HG03378 (cell line): ENCODE results near the gene WNK2.
"Not testable (repeated sequence)": the region's sequence is repeated elsewhere in the genome, so short reads cannot be mapped to it uniquely, and the experiment has no call there.

Experiments
- ATAC-seq: cut with Tn5 transposase; IDR thresholded peaks from one replicate; pipeline ENCODE4 v1.9.1; 2021; ENCODE audit warnings: mild to moderate bottlenecking, moderate library complexity; ENCODE audit not compliant: unreplicated experiment

The WNK2 gene

DNA sequence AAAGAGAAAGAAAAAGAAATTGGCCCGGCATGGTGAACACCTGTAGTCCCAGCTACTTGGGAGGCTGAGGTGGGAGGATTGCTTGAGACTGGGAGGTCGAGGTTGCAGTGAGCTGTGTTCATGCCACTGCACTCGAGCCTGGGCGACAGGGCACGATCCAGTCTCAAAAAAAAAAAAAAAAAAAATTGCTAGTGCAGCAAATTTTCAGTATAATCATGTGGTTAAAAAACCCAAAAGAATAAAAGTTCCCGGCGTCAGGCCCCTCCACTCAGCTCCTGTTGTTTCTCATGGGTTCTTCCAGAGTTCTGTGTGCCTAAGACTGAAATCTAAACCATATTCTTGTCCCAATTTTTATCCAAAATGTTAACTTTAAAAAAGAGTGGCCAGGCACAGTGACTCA is 49.1 kb downstream of the WNK2 start:
- ATAC-seq, result no peak

DNA sequence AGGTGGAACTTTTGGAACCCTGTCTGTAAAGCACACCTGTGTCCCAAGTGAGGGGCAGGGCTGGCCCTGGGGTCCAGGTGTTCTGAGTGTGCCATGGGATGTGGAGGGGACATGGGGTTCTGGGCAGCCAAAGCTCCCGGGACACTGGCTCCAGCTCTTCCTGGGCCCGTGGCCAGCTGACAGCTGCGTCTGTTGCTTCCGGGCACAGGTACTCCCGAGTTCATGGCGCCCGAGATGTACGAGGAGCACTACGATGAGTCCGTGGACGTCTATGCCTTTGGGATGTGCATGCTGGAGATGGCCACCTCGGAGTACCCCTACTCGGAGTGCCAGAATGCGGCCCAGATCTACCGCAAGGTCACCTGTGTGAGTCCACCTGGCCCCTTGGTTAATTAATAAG is 50.7 kb downstream of the WNK2 start:
- ATAC-seq, result no peak

DNA sequence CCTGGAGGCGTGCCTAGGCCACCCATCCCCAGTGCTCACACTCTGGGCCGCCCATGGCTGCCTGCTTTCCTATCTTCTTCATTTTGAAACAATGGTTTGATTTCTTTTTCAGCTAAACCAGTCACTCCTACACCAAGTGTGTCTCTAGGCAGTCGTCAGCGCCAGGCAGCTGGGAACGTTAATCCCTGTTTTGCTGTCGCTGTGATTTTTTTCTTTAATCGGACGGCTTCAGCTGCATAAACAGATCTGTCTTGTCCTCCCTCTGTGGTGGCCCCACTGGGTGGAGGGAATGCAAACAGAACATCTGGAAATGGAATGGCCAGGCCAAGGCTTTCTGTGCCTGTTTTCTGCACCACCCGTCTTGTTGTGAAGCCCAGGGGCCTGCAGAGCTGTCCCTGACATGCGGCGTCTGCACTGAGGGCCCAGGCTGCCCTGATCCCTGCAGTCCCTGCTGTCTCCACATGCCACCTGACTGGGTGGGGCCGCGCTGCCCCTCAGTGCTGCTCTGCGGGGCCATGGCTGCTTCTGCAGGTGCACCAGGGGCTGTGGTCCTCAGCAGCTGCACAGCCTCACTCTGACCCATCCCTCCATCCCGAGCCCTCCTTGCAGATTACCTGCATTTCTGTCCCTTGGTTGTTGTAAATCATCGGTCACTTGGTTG is 51.5 kb downstream of the WNK2 start:
- ATAC-seq, result no peak

DNA sequence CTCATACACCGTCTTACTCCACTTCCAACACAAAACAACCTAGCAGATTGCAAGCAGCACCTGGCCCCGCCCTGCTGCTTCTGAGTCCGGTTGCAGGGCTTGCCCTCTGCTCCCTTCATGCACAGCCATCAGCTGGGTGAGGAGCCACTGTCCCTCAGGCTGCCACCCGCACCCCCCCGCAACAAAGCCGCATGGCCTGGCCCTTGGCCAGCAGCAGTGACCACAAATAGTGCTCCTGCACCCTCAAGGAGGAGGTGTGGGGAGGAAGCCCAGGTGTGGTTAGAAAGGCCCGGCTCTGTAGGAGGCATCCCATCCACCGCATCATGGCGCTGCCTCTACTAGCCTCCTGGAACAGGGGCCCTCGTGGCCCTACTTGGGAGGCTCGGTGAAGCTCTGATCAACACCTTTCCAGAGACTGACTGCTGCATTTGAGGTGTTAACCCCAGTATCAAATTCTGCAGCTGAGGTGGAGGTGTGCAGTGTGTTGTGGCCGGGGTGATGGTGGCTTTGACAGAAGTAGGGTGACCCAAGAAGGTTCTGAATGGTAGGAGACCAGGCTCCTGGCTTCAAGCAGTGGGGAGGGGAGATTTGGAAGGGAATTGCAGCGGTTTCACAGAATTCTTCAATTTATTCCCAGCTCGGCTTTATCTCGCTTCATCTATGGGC is 52.7 kb downstream of the WNK2 start:
- ATAC-seq, result no peak

DNA sequence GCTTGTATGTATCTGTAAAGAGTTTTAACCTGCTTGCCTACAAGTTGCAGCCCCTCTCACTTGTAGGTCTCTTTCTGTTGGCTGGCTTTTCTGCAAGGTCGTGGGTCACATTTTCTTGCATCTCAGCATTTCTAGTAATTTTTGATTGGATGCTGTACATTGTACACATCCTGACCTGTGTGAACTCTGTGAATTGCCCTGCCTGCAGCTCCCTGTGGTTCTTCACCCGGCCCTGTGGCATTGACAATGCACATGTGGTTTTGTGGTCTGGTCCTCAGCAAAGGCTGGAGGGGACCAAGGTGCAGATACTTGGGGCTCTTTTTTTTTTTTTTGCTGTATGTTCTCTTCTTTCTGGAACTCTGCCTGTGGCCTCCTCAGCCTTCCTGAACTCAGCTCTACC is 53.6 kb downstream of the WNK2 start:
- no peak for ATAC-seq

DNA sequence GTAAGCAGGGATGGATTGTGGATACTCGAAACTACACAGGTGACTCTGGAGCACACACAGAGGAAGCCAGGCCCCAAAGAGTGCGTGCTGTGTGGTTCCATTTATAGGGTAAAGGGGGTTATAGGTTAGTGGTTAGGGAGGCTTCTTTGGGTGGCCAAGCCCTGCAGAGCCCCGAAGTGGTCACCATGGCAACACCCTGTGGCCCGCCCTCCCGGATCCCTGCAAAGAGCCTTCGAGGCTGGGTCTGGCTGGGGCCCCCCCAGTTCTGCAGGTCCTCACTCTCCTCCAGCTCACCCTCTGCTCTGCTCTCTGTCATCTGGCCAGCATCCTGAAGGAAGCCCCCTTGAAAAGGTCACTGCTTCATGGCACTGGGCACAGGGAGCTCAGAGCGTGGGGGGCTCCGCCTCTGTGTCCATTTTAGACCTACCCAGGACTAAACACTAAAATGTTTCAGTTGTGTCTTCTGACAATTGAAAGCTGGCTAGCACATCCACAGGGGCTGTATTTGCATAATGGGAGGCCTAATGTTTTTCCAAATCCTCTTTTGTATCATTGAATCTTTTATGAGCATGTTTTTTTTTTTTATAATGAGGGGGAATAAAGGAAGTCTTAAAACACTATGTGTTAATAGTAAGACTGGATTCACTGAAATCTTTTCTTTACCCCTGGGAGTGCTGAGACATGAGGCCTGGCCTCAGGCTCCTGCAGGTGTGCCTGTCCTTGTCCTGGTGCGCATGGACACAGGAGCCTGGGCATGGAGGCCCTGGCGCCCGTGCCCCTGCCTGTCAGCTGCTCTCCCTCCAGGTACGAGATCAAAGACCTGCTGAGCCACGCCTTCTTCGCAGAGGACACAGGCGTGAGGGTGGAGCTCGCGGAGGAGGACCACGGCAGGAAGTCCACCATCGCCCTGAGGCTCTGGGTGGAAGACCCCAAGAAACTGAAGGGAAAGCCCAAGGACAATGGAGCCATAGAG is 55.3 kb downstream of the WNK2 start:
- no peak for ATAC-seq

DNA sequence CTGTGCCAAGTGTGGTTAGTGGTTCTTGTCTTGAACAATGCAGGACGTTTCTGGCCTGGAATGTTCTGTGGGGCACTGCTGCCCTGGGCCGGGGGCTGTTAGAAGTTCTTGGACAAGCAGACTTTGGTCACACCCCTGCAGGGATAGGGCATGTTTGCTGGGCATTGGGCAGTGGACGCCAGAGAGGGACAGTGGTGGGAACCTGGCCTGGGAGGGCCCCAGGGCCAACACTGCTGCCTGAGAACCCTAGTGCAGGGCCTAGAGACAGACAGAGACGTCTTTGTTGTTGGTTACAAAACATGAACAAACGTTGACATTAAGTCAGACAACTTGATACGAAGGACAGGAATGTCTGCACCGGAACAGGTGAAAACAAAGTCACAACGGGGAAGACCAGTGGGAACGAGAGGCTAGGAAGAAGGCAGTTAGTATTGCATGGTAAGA is 57.0 kb downstream of the WNK2 start:
- no peak for ATAC-seq

DNA sequence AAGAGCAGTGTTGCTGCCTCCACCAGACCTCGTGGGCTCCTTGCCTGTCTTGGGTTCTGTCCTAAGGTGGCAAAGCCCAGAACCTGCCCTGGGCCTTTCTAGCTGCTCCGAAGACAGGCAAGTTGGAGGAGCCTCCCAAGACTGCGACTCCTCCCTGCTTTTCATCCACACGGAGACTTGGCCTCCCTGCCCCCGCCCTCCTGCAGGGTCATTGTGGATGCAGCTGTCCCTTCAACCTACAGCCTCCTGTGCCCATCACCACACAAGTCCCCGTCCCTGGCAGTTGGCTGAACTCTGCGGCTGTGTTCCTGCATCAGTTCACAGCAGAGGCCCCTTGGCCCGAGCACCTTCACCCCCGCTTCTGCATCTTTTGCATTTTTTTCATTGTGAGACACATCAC is 59.2 kb downstream of the WNK2 start:
- ATAC-seq, result no peak

DNA sequence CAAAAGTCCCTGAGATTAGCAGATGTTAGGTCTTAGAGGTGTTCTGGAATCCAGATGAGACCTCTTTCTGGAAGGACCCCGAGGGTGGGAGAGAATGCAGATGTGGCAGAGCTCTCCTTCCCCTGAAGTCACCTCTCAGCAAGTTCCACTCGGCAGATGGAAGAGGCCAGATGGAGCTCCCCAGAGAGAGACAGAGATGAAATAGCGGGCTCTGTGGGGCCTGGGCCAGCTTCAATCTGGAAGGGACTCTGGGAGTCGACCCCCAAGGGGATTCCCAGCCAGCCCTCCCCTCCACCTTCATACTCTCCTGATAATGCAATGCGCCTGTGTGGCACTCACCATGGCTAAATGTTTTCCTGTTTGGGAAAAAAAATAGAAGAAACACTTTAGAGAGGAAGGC is 60.2 kb downstream of the WNK2 start:
- ATAC-seq, result no peak

DNA sequence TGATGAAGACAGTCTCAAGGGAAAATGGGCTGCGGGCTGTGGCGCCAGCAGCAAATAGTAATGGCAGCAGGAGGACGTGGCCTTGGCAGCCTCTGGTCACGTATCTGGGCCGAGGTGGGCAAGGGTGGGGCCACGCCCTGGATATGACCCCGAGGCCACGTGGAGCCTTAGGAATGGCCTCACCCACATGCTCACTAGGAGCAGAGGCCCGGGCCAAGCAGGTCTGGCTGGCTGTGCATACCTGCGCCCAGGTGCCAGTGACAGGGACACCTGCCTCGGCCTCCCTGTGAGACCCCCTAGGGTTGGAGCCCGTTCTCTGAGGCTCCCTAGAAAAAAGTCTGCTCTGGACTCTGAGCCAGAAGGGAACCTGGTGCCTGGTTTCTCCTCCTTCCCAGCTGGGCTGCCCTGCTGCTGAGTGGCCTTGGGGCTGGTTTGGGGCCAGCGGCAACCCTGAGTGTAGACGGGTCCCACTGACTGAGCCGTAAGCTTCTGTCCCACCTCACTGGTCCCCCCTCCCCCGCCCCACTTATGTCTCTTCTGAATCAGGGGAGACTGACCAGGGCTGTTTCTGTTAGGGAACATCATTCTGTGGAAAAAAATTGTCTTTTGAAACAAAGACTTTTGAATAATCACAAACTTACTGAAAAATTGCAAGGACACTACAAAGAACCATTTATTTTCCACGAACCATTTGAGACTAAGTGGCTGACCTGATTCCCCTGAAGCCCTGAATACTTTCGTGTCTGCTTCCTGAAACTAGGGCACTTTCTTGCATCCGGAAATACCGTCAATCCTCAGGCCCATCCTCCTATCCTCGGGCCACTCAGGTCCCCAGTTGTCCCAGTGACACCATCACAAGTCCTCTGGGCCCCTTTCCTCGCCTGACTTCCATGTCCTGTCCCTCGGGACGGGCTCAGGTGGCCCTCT is 60.8 kb downstream of the WNK2 start:
- no peak for ATAC-seq

DNA sequence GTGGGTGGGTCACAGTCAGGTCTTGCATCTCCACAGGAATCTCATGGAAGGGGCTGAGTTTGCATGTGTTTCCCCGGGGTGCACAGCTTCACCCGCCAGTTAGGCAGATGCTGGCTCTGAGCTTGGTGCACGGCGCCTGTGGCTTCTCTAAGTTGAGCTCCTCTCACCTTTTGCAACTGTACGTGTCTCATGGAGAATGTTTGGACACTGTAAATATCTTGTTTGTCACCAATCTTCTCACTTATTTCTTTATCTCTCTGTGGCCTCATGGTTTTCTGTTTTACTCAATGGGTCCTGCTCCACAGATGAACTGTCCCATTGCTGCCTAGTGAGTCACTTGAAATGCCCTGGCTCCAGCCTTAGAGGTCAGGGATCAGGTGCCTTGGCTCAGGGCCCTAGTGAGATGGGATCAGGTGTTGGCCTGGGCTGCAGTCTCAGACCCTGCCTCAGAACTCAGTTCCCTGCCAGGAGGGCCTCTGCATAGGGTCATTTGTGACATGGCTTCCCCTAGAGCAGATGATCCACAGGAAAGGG is 61.6 kb downstream of the WNK2 start:
- ATAC-seq, result no peak

DNA sequence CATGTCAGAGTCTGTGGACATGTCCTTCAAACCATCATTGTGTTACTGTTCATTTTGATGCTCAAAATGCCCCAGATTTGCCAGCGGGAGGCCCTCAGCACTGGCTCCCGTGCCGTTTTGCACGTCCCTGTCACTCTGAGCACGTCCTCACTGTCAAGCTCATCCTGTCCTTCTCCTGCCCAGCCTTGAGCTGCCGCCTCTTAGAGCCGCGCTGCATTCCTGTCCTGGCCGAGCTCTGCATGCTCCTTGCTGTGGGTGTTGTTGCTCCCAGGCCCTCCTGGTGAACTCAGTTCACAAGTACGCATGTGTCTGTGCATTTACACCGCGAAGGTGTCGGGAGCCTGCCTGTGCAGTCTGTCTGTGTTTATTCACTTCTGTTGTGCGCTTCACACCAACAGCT is 62.2 kb downstream of the WNK2 start:
- ATAC-seq, result no peak

DNA sequence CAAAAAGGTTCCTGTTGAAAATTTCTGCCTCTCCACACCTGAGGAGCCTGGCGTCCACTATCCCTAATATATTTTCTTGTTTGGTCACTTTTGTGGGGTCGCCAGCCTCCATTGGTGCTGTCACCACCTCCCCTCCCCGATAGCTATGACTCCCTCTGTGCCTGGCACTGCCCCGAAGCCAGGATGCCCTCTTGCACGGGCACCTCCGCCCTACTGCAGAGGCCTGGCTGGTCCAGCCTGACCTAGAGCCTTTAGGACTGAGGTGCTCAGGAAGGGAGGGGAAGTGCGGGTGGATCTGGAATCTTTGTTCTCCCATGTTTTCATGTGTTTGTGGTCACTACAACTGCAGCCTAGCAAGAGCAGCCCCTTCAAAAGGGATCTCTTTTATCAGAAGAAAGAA is 62.6 kb downstream of the WNK2 start:
- ATAC-seq, result no peak

DNA sequence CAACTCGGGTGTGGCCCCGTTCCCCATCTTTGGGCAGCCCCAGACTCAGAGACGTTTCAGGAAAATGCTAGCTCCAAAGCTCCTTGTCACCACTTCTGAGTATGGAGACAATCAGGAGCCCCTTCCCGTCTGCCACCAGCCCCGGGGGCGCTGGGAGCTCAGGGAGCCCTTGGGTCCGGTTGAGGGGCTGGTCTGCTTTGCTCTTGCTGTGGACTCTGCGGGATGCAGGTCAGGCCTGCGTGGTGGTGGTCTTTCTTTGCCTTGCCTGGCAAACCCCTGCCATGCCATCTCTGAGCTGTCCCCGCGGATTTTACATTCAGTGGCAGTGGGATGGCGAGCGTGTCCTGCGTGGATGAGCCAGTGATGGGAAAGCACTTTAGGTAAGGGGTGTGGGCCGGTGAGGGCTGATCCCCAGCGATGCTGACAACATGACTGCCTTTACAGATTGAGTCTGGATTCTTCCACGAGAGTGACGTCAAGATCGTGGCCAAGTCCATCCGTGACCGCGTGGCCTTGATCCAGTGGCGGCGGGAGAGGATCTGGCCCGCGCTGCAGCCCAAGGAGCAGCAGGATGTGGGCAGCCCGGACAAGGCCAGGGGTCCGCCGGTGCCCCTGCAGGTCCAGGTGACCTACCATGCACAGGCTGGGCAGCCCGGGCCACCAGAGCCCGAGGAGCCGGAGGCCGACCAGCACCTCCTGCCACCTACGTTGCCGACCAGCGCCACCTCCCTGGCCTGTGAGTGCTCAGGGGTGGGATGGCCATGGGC is 63.3 kb downstream of the WNK2 start:
- no peak for ATAC-seq

DNA sequence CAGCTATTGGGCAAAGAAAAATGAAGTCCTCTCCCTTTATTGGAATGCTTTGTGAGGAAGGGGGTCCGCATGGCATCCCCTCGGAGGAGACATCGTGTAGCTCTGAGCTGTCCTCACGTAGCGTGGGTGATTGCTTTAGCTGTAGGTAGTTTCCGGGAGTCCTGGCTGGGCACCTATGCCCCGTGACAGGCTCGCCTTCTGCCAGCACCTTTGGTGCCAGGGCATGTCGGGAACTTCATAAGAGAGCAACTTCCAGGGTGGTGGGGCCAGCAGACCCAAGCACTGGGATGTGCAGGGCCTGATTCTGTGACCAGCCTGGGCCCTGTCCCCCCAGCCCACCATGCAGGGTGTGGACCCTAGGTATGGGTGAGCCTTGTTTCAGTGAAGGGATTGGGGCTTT is 64.0 kb downstream of the WNK2 start:
- ATAC-seq, result no peak

DNA sequence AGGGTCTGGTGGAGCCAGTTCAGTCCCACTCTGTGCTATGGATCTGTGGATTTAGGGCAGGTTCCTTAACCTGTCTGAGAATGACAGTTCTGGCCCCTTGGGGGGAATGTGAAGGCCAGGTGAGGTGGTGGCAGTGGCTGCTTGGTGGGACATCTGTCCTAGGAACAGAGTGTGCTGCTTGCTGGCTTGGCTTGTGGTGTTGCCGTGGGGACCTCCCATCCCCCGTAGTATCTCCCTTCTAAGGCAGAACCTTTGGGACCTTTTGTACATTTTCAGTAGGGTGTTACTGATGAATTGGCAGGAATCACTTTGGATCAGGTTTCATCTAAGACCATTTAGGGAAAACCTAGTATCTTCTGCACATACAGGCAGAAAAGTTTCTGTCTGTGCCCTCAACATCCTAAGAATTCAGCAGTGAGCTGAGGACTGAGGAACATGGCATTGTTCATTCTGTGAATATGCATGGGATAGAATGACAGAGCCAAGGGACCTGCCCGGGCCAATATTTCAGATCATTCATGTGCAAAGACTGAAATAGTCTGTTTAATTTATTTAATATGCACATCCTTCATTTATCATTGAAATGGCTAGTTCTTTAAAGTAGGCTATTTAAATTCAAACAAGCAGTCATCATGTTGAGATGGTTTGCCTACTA is 64.6 kb downstream of the WNK2 start:
- ATAC-seq, result no peak

DNA sequence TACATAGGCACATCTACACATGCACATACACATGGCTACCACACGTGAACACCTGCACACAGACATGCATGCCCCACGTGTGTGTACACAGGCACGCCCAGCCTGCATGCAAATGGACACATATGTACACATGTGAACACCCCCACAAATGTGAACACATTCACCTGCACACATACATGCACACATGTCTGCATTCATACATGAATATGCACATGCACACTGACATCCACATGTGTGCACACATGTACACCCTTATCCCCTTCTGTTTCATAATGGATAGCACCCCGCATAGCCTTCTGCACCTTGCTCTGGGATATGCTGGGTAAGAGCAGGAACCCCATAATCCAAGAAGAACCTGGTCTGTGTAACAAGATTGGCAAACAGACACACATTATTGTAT is 66.2 kb downstream of the WNK2 start:
- ATAC-seq, result no peak

DNA sequence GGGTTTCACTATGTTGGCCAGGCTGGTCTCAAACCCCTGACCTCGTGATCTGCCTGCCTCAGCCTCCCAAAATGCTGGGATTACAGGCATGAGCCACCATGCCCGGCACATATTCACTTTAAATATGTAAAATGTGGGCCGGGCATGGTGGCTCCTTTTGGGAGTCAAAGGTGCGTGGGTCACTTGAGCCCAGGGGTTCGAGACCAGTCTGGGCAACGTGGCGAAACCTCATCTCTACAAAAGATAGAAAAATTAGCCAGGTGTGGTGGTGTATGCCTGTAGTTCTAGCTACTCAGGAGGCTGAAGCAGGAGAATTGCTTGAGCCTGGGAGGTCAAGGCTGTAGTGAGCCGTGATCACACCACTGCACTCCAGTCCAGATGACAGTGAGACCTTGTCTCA is 67.4 kb downstream of the WNK2 start:
- not testable (repeated sequence) for ATAC-seq

DNA sequence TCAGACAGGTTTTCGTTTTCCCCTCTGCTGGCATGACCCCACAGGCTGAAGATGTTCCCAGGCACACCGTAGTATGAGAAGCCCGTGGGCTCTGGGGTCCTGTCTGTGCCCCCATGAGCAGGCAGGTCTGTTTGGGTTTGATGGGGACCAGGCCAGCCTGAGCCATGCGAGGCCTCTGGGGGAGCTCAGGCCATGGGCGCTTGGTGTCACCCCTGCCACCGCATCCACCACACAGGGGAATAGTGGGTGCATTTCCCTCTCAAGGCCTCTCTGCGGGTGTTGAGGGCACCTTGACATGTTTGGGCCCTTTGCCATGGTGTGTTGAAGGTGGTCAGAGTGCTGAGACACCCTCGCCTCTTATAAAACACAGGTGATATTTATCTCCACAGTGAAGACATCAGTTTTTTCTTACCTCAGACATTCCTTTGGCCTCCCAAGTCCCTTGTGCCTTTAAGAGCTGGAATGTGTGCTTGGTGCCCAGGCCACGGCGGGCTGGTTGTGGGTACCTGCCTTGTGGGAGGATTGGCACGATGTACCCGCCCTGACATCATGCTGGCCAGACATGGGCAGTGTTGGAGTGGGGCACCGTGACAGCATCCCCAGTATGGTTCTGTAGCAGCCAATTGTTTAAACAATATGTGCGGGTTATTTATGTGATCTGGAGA is 68.3 kb downstream of the WNK2 start:
- no peak for ATAC-seq
